HepG2 (cell line): Measurements from ENCODE around the gene CCRL2. TPM values are rescaled to one million over a fixed set of nuclear protein-coding genes. Genes with fewer than 3 reads are reported as not detected.

Source experiments
- ATAC-seq: fragments of 200-7000 bp; cut with Tn5 transposase; 3 replicates; pipeline ENCODE4 v1.9.1; 2020; ENCODE audit warnings: mild to moderate bottlenecking, moderate library complexity
- BruUV-seq: library from RNA; stranded (reverse); fragments of 400-500 nt; replicated peaks from 2 replicates; lab custom pipeline; 2021; lab: Mats Ljungman, UMichigan
- CTCF ChIA-PET: fragments of 300-600 bp; formaldehyde crosslinking; extraction: SDS; loops from one replicate; lab custom pipeline; 2021; ENCODE audit warnings: low total read pairs, inconsistent platforms, low intra/inter-chr PET ratio; lab: Yijun Ruan, JAX
- POLR2A ChIA-PET: fragments of 350-600 bp; sonication (Branson Sonifier 250); formaldehyde crosslinking; loops from one replicate; lab custom pipeline; 2020; ENCODE audit warnings: antibody characterized with exemption, inconsistent platforms; lab: Yijun Ruan, JAX
- DNase-seq: peaks from one replicate; pipeline ENCODE4 v3.0.0-alpha.2; 2015; ENCODE audit warnings: low spot score
- FAIRE-seq: peaks from 3 replicates; lab custom pipeline; 2011; peaks lifted over from hg19 to GRCh38; lab: Jason Lieb, UNC
- H2AFZ ChIP-seq: one replicate; pipeline ENCODE4 v1.6.1; 2011; ENCODE audit warnings: low read length, inconsistent platforms
- H3K27ac ChIP-seq: fragments of 300-600 bp; 3 replicates; pipeline ENCODE4 v1.8.0; 2011; ENCODE audit warnings: mixed run types, mild to moderate bottlenecking, mixed read lengths, low read length, inconsistent platforms; ENCODE audit not compliant: insufficient read depth; ENCODE audit errors: extremely low read length
- H3K27me3 ChIP-seq, 2 experiments: fragments of 200-600 bp in 1 of 2; 2 replicates in 1 of 2; 3 replicates in 1 of 2; pipeline versions ENCODE4 v1.6.0 to v1.8.0; 2011; ENCODE audit warnings: low read length in 2 of 2, mild to moderate bottlenecking in 2 of 2, moderate library complexity in 2 of 2, inconsistent platforms in 1 of 2; ENCODE audit not compliant: insufficient read depth in 2 of 2, control insufficient read depth in 1 of 2
- H3K36me3 ChIP-seq, 2 experiments: fragments of 200-600 bp in 1 of 2; replicated peaks in 1 of 2; 2 replicates in 1 of 2; 3 replicates in 1 of 2; pipeline versions ENCODE4 v1.5.1 to v1.8.0; 2011; ENCODE audit warnings: low read length in 2 of 2, inconsistent platforms in 1 of 2; ENCODE audit not compliant: insufficient read depth in 2 of 2, control insufficient read depth in 1 of 2
- H3K4me1 ChIP-seq: 2 replicates; pipeline ENCODE4 v1.5.1; 2012; ENCODE audit warnings: low read length, inconsistent platforms; ENCODE audit not compliant: insufficient read depth
- H3K4me2 ChIP-seq: 2 replicates; pipeline ENCODE4 v1.6.0; 2011; ENCODE audit warnings: low read depth, low read length, inconsistent platforms
- H3K4me3 ChIP-seq, 3 experiments: fragments of 200-600 bp in 1 of 3; sonication (generic), shearing (Covaris generic) in 1 of 3; replicated peaks in 1 of 3; 2 replicates each; pipeline ENCODE4 v1.5.1; 2011 to 2016; ENCODE audit warnings: low read length in 3 of 3, inconsistent platforms in 2 of 3, low read depth in 2 of 3, mild to moderate bottlenecking in 2 of 3, control low read depth in 1 of 3, mixed read lengths in 1 of 3; ENCODE audit not compliant: insufficient read depth in 1 of 3
- H3K79me2 ChIP-seq: one replicate; pipeline ENCODE4 v1.6.1; 2011; ENCODE audit warnings: low read length, inconsistent platforms; ENCODE audit not compliant: insufficient read depth
- H3K9ac ChIP-seq: 2 replicates; pipeline ENCODE4 v1.6.0; 2011; ENCODE audit warnings: mild to moderate bottlenecking, low read depth, low read length, inconsistent platforms; ENCODE audit not compliant: insufficient read depth
- H3K9me3 ChIP-seq: 2 replicates; pipeline ENCODE4 v1.5.1; 2012; ENCODE audit warnings: mild to moderate bottlenecking, low read length
- H4K20me1 ChIP-seq: 2 replicates; pipeline ENCODE4 v1.6.0; 2011; ENCODE audit warnings: inconsistent platforms, mild to moderate bottlenecking, low read length, moderate library complexity; ENCODE audit not compliant: insufficient read depth
- E2F2 ChIP-seq: sonication (generic); formaldehyde crosslinking; IDR thresholded peaks from 2 replicates; pipeline ENCODE4 v1.4.0; 2020; ENCODE audit warnings: missing genetic modification reagents, borderline replicate concordance
- FOXP1 ChIP-seq, 2 experiments: fragments of 450-650 bp in 1 of 2; IDR thresholded peaks; 2 replicates each; pipeline ENCODE4 v1.6.1; 2017 to 2018; ENCODE audit warnings: antibody characterized with exemption in 1 of 2
- KDM6A ChIP-seq: IDR thresholded peaks from 2 replicates; pipeline ENCODE4 v1.6.1; 2016; ENCODE audit warnings: low read depth
- MAFK ChIP-seq, 2 experiments: IDR thresholded peaks in 1 of 2; conservative IDR thresholded peaks in 1 of 2; 2 replicates each; pipeline ENCODE4 v1.6.1; 2011; ENCODE audit warnings: improper control_type of control experiment in 2 of 2, low read length in 2 of 2
- MEF2D ChIP-seq: sonication (generic); formaldehyde crosslinking; IDR thresholded peaks from 2 replicates; pipeline ENCODE4 v1.5.1; 2020; ENCODE audit warnings: mild to moderate bottlenecking, missing genetic modification reagents
- PBX2 ChIP-seq: IDR thresholded peaks from 2 replicates; pipeline ENCODE4 v1.6.1; 2016; ENCODE audit warnings: control low read depth
- SOX5 ChIP-seq: IDR thresholded peaks from 2 replicates; pipeline ENCODE4 v1.6.1; 2016; ENCODE audit warnings: borderline replicate concordance
- ZNF33A ChIP-seq: sonication (generic); formaldehyde crosslinking; IDR thresholded peaks from 2 replicates; pipeline ENCODE4 v1.5.1; 2020; ENCODE audit warnings: missing genetic modification reagents, mild to moderate bottlenecking, moderate library complexity, borderline replicate concordance
- ZNF407 ChIP-seq: sonication (generic); formaldehyde crosslinking; IDR thresholded peaks from one replicate; pipeline ENCODE4 v1.5.1; 2020; ENCODE audit warnings: mild to moderate bottlenecking, missing genetic modification reagents; ENCODE audit errors: not compliant biosample characterization
- ZNF674 ChIP-seq: sonication (generic); formaldehyde crosslinking; IDR thresholded peaks from 2 replicates; pipeline ENCODE4 v1.5.0; 2020; ENCODE audit warnings: low read depth, mild to moderate bottlenecking, missing genetic modification reagents
- ZNF780A ChIP-seq: sonication (generic); formaldehyde crosslinking; IDR thresholded peaks from 2 replicates; pipeline ENCODE4 v1.8.0; 2022; ENCODE audit warnings: mild to moderate bottlenecking, missing genetic modification reagents, moderate library complexity
- WGBS: methylation state at CpG from one replicate; pipeline ENCODE4 v1.1.6; 2017; ENCODE audit warnings: low lambda C conversion rate; 5-methylcytosine and 5-hydroxymethylcytosine counted together
- in situ Hi-C: cut with HindIII; loops from 2 replicates; pipeline ENCODE4 v1.10.0; 2017; ENCODE audit warnings: low pct_unique_long_range_greater_than_20kb; ENCODE audit not compliant: extremely low pct_ligation_motif_present
- intact Hi-C: fragments of 100-400 bp; cut with micrococcal nuclease; formaldehyde crosslinking; loops from one replicate; pipeline ENCODE4 v1.10.0; 2022; ENCODE audit not compliant: unreplicated experiment
- polyA plus RNA-seq, 8 experiments: library from polyadenylated mRNA; depleted of rRNA in 3 of 8; stranded (reverse) in 7 of 8; unstranded in 1 of 8; fragments of >200 nt; fragmentation: Illumina TruSeq in 4 of 8; extraction: Trizol in 4 of 8; gene quantifications; 2 replicates each; pipeline versions ENCODE4 v1.2.1 to v1.2.3, GENCODE V29; 2011 to 2016; ENCODE audit warnings: low read depth in 4 of 8, missing spikeins in 1 of 8, mixed read lengths in 1 of 8; ENCODE audit not compliant: insufficient read depth in 1 of 8
- total RNA-seq, 5 experiments: library from RNA; depleted of rRNA; stranded (reverse); fragments of >200 nt; fragmentation: Illumina TruSeq; extraction: Trizol; gene quantifications; 2 replicates each; pipeline ENCODE4 v1.2.3, GENCODE V29; 2016; ENCODE audit warnings: low read depth in 1 of 5

The CCRL2 gene
- total and polyA plus RNA-seq, 2 of the 13 experiments (the other 11 are each of a cell fraction or from before 2014, with no cell fraction given) = not detected

- TF ChIP-seq ZNF407 (CRISPR knock-in tag) (no peak), ZNF780A (CRISPR knock-in tag) (no peak), MAFK (conservative IDR thresholded peaks at IDR 0.05 in 1 of 2, IDR thresholded peaks at IDR 0.05 in 1 of 2; ENCODE audit: low read length in 2 of 2) (no peak), ZNF674 (no peak)
Observed at GRCh38 chr3:46454209-46454595, 47.1 kb downstream of the CCRL2 start (continued).

- H3K4me1 ChIP-seq = no peaks in the 10 kb centered on the region
- no peaks in the 10 kb centered on the region for H3K79me2 ChIP-seq
- no peaks in the 10 kb centered on the region for H3K9me3 ChIP-seq
- no peak overlapping the region for H3K27ac ChIP-seq
- H3K4me2 ChIP-seq = no peak overlapping the region
- no peaks in the 10 kb centered on the region for H4K20me1 ChIP-seq
- in situ Hi-C loops (no loop called here), intact Hi-C loops (no loop called here)
- no peak for FAIRE-seq
- WGBS = 23% methylated on average over 6 of the region's 7 CpGs
- BruUV-seq = no TSS peak
- H2AFZ ChIP-seq = no peak overlapping the region
- CTCF ChIA-PET = no interaction called here
- DNase-seq = no peak
- no peak overlapping the region for H3K9ac ChIP-seq
- no peaks in the 10 kb centered on the region for H3K36me3 ChIP-seq
- no peak for ATAC-seq
- POLR2A ChIA-PET = no interaction called here
- H3K4me3 ChIP-seq = no peak overlapping the region
- peaks cover 3 to 19% of the 10 kb centered on the region in 2 experiments; a peak in 3 of 5 replicates for H3K27me3 ChIP-seq
- TF ChIP-seq PBX2 (CRISPR knock-in tag) (no peak), SOX5 (CRISPR knock-in tag) (no peak), FOXP1 (IDR thresholded peaks at IDR 0.05) (no peak), FOXP1 (CRISPR knock-in tag; IDR thresholded peaks at IDR 0.05) (no peak), ZNF33A (CRISPR knock-in tag) (no peak), E2F2 (no peak), KDM6A (CRISPR knock-in tag) (no peak), MEF2D (no peak)
Observed at GRCh38 chr3:46454606-46455005, 47.5 kb downstream of the CCRL2 start.
